HFF-Myc (cell line): ENCODE results near the gene FAU.

Source experiments
- DNase-seq: peaks from one replicate; pipeline ENCODE4 v3.0.0-alpha.2; 2011; ENCODE audit warnings: low read depth; ENCODE audit errors: extremely low read depth
- H3K4me3 ChIP-seq: replicated peaks from 2 replicates; pipeline ENCODE4 v1.5.1; 2011; ENCODE audit warnings: low read depth, mild to moderate bottlenecking, control low read depth, low read length
- TF ChIP-seq, protein P1 (sequence below): IDR thresholded peaks from 2 replicates; pipeline ENCODE4 v1.5.1; 2012; ENCODE audit warnings: mild to moderate bottlenecking, low read depth, low read length, control low read depth; ENCODE audit errors: missing control alignments

FAU gene

GRCh38 chr11:65121865-65122696 lies at the start of gene FAU, which contains the start of gene MRPL49:
Gene FAU (minus strand): TSS chr11:65122134. CDS start chr11:65121813, 321 bp downstream.
Gene MRPL49 (plus strand): TSS chr11:65122321. CDS start chr11:65122347, 26 bp downstream.
- H3K4me3 ChIP-seq, result peak within 1 kb of the TSS; percentile 95
- TF ChIP-seq, protein P1, sequence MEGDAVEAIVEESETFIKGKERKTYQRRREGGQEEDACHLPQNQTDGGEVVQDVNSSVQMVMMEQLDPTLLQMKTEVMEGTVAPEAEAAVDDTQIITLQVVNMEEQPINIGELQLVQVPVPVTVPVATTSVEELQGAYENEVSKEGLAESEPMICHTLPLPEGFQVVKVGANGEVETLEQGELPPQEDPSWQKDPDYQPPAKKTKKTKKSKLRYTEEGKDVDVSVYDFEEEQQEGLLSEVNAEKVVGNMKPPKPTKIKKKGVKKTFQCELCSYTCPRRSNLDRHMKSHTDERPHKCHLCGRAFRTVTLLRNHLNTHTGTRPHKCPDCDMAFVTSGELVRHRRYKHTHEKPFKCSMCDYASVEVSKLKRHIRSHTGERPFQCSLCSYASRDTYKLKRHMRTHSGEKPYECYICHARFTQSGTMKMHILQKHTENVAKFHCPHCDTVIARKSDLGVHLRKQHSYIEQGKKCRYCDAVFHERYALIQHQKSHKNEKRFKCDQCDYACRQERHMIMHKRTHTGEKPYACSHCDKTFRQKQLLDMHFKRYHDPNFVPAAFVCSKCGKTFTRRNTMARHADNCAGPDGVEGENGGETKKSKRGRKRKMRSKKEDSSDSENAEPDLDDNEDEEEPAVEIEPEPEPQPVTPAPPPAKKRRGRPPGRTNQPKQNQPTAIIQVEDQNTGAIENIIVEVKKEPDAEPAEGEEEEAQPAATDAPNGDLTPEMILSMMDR, result no peak
- peak; percentile 89 for DNase-seq

DNA sequence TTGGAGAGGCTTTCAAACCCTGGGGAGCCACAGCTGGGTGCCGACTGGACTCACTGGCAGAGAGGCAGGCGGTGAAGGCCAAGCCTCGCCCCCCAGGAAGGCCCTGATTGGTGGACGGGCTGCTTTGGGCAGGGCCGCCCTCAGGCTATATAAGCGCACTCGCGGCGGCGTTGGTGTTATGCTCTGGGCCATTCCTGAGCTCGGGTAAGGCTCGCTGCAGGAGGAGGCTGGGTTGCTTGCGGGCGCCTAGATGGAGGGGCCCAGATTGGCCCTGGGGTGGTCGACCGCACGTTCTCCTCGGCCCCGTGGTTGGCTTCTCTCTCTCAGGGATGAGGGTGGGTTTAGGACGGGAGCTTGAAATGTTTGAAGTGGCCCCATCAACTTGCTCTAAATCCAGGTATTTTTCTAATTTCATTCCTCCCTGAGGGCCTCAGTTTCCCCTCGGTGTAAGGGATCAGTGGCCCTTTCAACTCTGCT lies 48.2 kb upstream of the FAU start, which contains the start of gene SPDYC:
Gene SPDYC (plus strand): TSS at position 176 of the 477 bp plus-strand sequence. CDS start 1,125 bp downstream, outside the sequence.
- TF ChIP-seq, protein P1, result no peak
- H3K4me3 ChIP-seq, result no peak within 1 kb of the TSS
- DNase-seq, result no peak

DNA sequence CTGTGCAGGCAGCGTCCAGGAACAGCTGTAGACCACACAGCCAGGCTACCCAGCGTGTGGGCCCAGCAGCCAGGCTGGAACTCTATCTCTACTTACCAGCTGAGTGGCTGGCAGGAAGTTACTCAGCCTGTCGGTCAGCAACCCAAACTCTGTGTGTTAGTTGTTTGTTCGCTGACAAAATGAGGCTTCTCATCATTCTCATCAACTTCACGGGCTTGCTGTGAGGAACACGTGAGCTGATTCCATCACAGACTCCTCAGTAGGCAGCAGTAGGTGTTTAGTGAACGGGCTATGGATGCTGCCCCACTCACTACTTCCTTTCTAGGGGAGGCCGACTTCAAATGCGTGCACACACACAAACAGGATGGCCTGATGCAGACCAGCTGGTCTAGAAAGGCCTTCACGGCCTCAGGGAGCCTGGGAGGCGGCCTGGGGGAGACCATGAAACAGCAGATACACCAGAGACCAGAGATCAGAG lies 47.3 kb upstream of the FAU start:
- TF ChIP-seq, protein P1, result no peak
- no peak for DNase-seq

DNA sequence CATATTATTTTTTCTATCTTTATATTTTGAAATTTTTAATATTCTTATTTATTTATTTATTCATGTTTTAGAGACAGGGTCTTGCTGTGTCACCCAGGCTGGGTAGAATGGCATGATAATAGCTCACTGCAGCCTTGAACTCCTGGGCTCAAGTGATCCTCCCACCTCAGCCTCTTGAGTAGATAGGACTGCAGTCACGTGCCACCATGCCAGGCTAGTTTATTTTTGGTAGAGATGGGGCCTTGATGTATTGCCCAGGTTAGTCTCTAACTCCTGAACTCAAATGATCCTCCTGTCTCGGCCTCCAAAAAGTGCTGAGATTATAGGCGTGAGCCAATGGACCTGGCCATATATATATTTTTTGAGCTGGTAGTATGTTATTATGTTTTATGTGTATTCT lies 45.7 kb upstream of the FAU start:
- no peak overlapping the region for H3K4me3 ChIP-seq
- DNase-seq, result no peak
- TF ChIP-seq, protein P1, result no peak

More for the DNA sequence above, 47.3 kb upstream of the FAU start:
- no peak overlapping the region for H3K4me3 ChIP-seq

DNA sequence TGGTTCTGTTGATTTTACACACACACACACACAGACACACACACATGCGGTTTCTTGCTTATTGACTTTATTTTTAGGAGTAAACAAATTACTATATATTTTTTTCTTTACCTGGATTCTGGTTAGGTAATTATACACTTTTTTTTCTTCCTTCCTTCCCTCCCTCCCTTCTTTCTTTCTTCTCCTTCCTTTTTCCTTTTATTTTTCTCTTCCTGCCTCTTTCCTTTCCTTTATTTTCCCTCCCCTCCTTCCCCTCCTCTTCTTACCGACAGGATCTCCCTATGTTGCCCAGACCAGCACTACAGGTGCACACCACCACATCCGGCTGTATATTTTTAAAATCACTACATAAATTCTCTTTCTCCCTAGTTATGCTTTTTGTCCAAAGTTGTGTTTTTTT lies 45.0 kb upstream of the FAU start:
- no peak for DNase-seq
- H3K4me3 ChIP-seq, result no peak overlapping the region
- TF ChIP-seq, protein P1, result no peak

GRCh38 chr11:65165410-65166317 lies 43.7 kb upstream of the FAU start:
- no peak for DNase-seq
- H3K4me3 ChIP-seq, result no peak overlapping the region
- TF ChIP-seq, protein P1, result no peak
